ENCODE data around the gene C3orf20.
A peak's percentile ranks its signal among the peaks of the same experiment; 100 is the strongest.

The C3orf20 gene

DNA sequence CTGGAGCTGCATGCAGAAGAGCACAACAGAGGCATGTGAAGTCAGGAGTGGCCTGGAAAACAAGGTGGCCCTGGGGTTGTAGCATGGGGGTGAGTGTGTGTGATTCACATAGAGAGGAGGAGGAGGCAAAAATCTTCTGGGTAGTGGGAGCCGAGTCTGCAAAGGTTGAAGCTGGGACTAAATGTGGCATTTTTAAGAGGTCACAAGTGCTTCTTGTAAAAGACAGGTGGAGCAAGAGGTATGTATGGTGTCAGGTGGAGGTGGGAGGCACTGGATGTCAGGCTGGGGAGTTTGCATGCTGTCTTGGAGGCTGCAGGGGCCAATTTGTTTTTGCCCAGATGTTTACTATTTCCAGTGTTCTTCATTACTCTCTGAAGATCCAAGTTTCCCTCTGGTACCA, 42.4 kb downstream of the C3orf20 start:
- DNase-seq (ENCODE audit: extremely low read depth, low read depth) = no peak
- TF ChIP-seq, protein P1, sequence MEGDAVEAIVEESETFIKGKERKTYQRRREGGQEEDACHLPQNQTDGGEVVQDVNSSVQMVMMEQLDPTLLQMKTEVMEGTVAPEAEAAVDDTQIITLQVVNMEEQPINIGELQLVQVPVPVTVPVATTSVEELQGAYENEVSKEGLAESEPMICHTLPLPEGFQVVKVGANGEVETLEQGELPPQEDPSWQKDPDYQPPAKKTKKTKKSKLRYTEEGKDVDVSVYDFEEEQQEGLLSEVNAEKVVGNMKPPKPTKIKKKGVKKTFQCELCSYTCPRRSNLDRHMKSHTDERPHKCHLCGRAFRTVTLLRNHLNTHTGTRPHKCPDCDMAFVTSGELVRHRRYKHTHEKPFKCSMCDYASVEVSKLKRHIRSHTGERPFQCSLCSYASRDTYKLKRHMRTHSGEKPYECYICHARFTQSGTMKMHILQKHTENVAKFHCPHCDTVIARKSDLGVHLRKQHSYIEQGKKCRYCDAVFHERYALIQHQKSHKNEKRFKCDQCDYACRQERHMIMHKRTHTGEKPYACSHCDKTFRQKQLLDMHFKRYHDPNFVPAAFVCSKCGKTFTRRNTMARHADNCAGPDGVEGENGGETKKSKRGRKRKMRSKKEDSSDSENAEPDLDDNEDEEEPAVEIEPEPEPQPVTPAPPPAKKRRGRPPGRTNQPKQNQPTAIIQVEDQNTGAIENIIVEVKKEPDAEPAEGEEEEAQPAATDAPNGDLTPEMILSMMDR (IDR thresholded peaks at IDR 0.05; ENCODE audit: low read depth, low read length) = no peak

DNA sequence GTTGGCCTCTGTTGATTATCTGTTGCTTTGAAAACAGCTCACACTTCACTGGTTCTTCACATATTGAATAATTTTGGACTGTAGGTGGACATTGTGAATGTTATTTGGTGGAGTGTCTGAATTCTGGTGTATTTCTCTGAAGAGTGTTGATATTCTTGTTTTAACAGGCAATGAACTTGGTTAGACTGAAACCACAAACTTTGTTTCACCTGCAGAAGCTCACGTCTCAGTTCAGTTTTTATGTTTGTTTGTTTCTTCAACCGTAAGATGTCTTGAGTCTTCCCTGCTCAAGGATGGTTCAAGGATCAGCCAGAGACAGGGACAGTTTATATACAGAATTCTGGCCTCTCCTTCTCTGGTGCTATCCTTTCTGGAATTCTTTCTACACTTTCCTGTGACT, 43.6 kb downstream of the C3orf20 start:
- TF ChIP-seq, protein P1 (IDR thresholded peaks at IDR 0.05; ENCODE audit: low read depth, low read length) = no peak

DNA sequence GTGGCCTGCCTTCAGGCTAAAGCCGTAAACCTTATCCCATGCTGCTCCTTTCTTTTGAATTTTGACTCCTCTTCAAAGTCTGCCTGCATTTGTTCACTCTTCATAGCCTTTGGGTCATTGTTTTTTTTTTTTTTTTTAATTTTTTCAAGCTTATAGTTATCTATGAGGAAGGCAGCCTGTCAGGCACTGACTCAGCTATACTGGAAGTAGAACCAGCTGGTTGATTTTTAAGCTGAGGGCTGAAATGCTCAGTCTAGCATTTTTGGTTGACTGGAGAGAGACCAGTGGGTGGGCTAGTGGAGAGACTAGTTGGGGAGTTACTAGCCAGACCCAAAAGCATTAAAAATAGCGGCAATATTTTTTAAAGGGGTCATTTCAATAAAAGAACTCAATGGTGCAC, 44.1 kb downstream of the C3orf20 start:
- DNase-seq (ENCODE audit: extremely low read depth, low read depth) = no peak
- TF ChIP-seq, protein P1 (IDR thresholded peaks at IDR 0.05; ENCODE audit: low read depth, low read length) = no peak

More for the DNA sequence above, 43.6 kb downstream of the C3orf20 start:
- DNase-seq (ENCODE audit: extremely low read depth, low read depth) = no peak

DNA sequence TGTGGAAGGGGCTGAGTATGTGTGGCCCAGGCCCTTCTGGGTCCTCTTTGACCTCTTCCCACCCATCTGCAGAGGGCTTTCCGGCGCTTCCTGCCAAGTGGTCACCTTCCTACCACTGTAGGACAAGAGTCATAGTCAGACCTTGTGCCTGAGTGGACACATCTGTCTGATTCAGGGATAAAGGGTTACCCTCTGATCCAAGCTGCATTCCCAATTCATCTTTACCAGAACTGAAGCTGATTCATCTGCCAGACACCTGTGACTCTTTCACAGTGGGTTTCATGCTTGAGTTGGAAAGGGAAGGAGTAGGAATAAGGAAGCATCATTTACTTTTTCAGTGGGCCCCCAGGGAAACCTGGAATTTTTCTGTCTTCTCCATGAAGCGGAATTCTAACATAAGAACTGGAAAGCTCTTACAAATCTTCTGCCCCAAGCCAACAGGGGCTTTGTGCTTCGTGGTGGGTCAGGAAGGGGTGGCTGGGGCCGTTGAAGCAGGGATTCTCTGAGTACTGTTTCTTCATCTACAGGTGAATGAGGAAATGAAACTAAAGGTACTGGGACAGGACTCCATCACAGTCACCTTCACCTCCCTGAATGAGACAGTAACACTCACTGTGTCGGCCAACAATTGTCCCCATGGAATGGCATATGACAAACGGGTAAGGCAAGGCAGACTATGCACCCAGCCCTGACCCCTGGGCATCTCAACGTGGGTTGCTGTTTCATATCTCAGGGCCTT, 46.4 kb downstream of the C3orf20 start:
- TF ChIP-seq, protein P1 (IDR thresholded peaks at IDR 0.05; ENCODE audit: low read depth, low read length) = no peak
- DNase-seq (ENCODE audit: extremely low read depth, low read depth) = no peak

DNA sequence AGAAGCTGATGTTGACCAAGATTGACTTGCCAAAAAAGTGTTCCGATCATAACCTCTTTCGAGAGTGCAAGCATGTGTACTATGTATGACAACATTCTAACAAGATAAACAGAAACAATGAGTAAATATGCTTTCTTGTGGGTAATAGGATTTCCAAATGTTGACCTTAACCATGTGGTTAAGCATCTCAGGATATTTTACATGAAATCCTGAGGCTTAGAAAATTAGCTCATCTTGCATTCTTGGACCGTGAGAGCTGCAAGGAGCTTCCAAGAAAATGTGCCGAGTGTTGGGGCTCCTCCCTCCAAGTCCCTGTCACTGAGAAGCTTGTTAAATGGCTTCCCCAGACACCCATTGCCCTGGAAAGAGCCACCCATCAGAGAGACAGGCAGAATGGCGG, 50.1 kb downstream of the C3orf20 start:
- DNase-seq (ENCODE audit: extremely low read depth, low read depth) = peak; percentile 19
- TF ChIP-seq, protein P1 (IDR thresholded peaks at IDR 0.05; ENCODE audit: low read depth, low read length) = no peak

DNA sequence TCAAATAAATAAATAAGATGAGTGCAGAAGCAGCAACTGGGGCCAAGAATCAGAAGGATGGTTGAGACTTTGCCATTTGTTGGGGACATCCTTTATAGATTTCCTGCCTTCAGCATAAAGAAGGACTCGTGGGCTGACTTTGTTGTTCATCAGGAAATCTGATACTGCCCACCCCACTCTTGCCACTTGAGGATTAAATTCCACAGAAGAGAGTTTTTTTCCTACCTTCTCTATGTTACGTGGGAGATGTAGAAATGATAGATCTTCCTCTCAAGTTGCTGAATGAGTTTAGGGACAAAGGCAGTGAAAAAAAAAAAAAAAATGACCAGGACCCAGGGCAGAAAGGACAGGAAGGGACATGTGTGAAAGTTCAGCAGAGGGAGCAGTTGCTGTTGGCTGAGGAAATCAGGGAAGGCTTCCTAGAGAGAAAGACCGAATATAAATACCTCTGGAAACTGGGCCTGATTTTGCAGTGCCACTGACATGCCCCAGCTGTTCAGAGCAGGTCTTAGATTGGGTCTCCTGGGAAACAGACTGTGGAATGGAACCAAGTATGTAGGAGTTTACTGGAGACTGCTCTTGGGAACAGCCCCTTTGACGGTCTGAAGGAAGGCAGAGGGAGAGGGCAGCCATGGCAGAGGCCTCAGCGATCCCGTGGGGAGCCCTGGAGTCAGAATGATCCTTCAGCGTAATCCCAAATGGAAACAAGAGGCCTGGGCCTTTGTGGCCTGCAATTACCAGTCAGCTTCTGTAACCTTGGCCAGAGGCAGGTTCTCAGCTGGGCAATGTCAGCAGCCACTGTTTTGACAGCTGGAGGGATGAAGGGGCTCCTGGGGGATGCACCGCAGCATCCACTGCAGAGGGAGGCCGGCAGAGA, 50.9 kb downstream of the C3orf20 start:
- TF ChIP-seq, protein P1 (IDR thresholded peaks at IDR 0.05; ENCODE audit: low read depth, low read length) = no peak

DNA sequence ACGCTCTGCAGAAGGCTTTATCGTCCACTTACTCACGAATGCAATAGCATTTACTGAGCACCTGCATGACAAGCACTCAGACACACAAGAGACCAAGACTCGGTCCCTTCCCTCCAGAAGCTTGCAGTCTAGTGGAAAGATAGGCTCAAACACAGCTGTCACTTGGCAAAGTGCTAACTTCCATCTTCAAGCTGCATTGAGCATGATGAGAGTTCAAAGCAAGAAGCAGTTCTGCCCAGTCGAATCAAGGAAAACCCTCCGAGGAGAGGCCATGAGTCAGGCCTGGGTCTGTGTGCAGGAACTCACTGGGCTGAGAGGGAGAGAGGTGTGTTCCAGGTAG, 51.5 kb downstream of the C3orf20 start:
- TF ChIP-seq, protein P1 (IDR thresholded peaks at IDR 0.05; ENCODE audit: low read depth, low read length) = no peak

More for the DNA sequence above, 50.9 kb downstream of the C3orf20 start:
- DNase-seq (ENCODE audit: extremely low read depth, low read depth) = no peak

More for the DNA sequence above, 51.5 kb downstream of the C3orf20 start:
- no peak for DNase-seq (ENCODE audit: extremely low read depth, low read depth)
